ENCODE data around the gene ELAC2.
"Not testable (repeated sequence)": the region's sequence is repeated elsewhere in the genome, so short reads cannot be mapped to it uniquely, and the experiment has no call there.

ELAC2 gene

DNA sequence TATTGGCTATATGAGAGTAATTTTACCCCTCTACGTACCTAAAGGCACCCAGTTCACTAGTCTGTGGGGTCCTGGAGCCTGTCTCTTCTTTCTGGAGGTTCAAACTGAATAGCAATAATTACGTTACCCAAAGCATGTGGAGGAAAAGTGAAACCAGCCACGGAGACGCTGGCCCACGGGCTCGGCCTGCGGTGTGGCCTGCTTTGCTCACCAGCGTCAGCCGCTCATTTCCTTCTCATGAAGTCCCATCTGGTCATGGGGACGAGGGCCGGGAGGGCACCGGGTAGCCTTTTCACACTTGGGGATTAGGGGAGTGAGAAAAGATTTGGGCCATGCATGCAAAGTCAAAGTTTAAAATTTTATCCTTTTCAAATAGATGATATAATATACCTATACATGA is 26.9 kb downstream of the ELAC2 start:
- no peak for DNase-seq (ENCODE audit: low read depth, low spot score)

GRCh38 chr17:12990041-12990808 is 27.6 kb downstream of the ELAC2 start:
- no peak for DNase-seq (ENCODE audit: low read depth, low spot score)

DNA sequence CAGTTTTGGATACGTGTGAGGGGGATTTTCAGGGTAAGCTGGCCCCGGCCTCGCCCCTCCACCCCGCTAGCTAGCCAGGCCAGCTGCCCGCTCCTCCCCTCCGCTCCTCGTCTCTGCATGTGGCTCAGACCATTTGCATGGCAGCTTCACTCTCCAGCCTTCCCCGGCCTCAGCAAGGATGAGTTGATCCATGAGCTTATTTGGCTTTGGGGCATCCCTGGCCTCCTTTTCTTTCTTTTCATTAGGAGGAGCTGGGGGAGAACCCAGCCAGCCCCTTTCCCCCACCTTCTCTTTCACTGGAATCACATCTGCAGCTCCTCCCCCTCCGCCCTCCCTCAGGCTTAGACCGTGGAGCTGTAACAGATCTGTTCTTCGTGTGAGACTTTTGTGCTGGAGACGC is 30.7 kb downstream of the ELAC2 start:
- no peak for DNase-seq (ENCODE audit: low read depth, low spot score)

GRCh38 chr17:12985431-12986293 is 32.2 kb downstream of the ELAC2 start:
- no peak for DNase-seq (ENCODE audit: low read depth, low spot score)

- DNase-seq (ENCODE audit: low read depth, low spot score): no peak
These were observed 33.6 kb downstream of the ELAC2 start for GRCh38 chr17:12983991-12984884.

- no peak for DNase-seq (ENCODE audit: low read depth, low spot score)
These were observed 35.6 kb downstream of the ELAC2 start for GRCh38 chr17:12982224-12982623.

GRCh38 chr17:12979826-12980500 is 37.9 kb downstream of the ELAC2 start:
- no peak for DNase-seq (ENCODE audit: low read depth, low spot score)

- DNase-seq (ENCODE audit: low read depth, low spot score): no peak
These were observed 38.6 kb downstream of the ELAC2 start for GRCh38 chr17:12979246-12979645.

- DNase-seq (ENCODE audit: low read depth, low spot score): not testable (repeated sequence)
These were observed 39.0 kb downstream of the ELAC2 start for GRCh38 chr17:12978787-12979186.

DNA sequence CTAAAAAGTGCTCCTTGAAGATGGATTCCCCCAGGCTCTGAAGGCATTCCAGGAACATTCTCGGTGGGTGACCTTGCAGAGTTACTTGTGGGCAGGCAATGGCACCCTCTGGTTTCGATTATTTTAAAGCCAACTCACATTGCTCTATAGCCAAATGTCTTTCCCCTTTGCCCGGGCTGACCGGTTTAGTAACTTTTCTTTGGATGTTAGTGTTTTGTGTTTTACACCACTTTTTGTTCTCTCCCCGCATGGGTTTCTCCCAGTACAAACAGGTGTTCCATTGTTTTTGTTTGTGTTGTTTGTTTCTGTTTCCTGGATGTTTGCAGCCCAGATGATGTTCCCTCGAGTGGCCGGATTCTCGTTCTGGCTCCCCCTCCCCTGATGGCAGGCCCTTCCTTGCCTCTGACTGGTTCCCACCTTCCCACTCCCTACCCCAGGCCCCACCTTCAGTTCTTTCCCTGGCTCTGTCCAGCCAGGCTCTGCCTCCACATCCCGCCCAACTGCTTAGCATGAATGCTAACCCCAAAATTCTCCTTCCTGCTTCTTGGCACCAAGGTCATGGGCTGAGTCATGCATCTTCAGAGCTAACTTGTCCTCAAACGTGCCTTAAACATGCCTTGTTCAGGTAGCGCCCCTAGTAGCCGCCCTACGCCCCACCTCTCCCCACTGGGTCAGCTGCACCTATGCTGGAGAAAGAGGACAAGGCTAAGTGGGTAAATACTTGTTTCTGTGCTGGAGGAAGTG is 40.6 kb downstream of the ELAC2 start:
- no peak for DNase-seq (ENCODE audit: low read depth, low spot score)

DNA sequence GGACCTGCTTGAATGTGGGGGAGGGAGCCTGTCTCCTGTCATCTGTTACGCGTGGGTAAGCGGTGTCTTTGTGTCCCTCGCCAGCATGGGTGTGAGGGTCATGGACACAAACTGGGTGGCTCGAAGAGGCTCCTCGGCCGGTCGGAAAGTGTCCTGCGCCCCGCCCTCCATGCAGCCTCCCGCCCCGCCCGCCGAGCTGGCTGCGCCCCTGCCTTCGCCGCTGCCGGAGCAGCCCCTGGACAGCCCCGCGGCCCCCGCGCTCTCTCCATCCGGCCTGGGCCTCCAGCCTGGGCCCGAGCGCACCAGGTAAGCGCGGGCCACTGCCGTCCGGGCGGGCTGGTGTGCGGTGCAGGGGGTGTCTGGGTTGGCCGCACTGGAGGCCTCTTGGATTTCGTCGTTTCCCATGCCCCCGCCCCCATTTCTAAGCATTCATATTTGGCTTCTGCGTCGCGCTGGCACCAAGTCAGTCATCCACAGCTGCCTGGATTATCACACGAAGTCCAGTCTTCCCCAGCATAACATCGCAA is 43.8 kb downstream of the ELAC2 start:
- DNase-seq (ENCODE audit: low read depth, low spot score): no peak

DNA sequence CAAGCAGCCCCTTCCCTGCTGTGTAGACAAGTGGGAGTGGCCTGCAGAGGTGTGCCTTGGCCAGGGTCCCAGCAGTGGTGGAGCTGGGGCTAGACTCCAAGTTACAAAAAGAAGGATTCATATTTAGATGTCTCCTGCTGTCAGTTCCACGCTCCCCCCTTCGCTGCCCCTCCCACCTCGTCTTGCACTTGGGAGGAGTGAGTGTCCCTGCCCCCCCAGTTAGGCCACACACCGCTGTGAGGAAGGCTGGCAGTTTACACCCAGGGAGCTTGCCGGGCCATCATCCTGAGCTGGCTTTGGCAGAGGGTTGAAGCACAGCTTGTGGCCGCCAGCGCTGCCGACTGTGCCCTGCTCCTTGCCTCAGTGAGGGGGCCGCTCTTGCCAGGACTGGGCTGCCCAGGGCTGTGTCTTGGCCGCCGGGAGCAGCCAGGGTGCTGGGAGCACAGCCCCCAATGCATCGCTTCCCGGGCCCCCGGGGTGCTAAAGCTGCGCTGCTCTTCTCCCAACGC is 44.3 kb downstream of the ELAC2 start:
- no peak for DNase-seq (ENCODE audit: low read depth, low spot score)

- no peak for DNase-seq (ENCODE audit: low read depth, low spot score)
These were observed 49.9 kb downstream of the ELAC2 start for GRCh38 chr17:12967962-12968361.

GRCh38 chr17:12966413-12966812 is 51.4 kb downstream of the ELAC2 start:
- no peak for DNase-seq (ENCODE audit: low read depth, low spot score)

DNA sequence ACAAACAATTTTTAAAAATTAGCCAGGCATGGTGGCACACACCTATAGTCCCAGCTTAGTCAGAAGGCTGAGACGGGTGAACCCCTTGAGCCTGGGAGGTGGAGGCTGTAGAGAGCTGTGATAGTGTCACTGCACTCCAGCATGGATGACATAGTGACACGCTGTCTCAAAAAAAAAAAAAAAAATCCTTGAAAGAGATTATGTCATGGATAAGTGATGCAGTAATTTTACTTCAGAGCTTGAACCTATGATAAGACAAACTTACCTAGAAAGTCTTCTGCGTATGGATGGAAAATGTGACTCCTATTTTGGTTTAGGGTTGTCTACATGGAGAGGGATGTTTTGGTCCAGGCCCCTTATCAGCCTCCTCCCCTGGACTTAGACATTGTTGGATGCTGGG is 51.8 kb downstream of the ELAC2 start:
- DNase-seq (ENCODE audit: low read depth, low spot score): no peak

DNA sequence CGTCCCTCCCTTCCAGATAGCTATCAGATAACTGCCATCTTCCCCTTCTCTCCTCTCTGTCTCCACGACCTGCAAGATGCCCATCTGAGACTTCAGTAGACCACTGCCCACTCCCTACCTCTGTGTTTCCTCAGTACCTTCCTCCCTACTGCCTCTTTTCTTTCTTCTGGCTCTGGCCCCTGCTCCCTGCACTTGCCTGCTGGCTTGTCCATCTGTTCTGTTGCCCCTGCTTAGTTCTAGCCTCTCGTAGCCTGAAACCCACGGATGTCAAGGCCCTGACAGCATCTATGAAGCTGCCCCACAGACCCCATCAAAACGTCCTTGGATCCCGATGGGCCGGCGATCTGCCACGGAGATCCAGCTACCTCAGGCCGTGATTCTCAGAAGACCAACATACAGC is 53.0 kb downstream of the ELAC2 start:
- no peak for DNase-seq (ENCODE audit: low read depth, low spot score)

DNA sequence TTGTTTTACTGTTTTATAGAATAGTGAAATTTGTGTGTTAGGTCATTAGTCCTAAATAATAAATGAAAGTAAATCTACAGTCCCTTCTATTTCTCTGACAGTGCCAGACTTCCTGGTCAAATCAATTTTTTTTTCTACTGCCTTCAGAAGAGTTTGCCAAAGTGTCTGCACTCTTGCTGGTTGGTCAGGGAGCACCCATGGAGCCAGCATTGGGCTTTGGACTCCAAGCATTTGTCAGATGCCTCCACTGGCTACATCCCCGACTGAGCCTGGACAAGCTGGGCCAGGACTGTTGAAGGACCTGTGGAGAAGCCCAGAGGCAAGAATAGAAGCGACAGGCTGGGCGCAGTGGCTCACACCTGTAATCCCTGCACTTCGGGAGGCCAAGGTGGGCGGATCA is 53.7 kb downstream of the ELAC2 start:
- no peak for DNase-seq (ENCODE audit: low read depth, low spot score)

- DNase-seq (ENCODE audit: low read depth, low spot score): no peak
These were observed 54.3 kb downstream of the ELAC2 start for GRCh38 chr17:12963505-12963904.

- DNase-seq (ENCODE audit: low read depth, low spot score): no peak
These were observed 56.2 kb downstream of the ELAC2 start for GRCh38 chr17:12961655-12962054.

DNA sequence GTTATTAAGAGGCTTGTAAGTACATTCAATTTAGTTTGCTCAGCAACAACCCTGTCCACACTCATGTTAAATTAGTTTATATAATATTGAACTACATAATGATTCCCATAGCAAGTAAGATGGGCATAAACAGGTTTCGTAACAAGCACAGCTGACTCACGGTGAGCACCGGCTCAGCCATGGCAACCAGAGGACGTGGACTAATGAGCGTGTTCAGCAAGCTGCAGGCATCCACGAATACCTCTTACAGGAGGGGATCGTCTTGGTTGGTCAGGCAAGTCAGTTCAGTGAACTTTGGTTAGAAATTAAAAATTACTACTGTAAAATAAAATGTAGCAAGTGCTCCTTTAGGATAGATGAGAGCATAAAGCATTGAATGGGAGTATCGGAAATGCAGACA is 58.4 kb downstream of the ELAC2 start:
- no peak for DNase-seq (ENCODE audit: low read depth, low spot score)
